Adrenal gland (tissue), 5 donors: ENCODE results near the gene GALNT10.

Experiments used
- POLR2A ChIP-seq, 2 donors: fragments of 450-650 bp; IDR thresholded peaks; one replicate each; pipeline ENCODE4 v1.6.1; 2017; ENCODE audit warnings: antibody characterized with exemption in 2 of 2, mild to moderate bottlenecking in 2 of 2, moderate library complexity in 1 of 2
- TF ChIP-seq, protein P1 (sequence below), 6 experiments: fragments of 450-650 bp in 4 of 6; fragments of 200-600 bp in 2 of 6; sonication (generic) in 1 of 6; IDR thresholded peaks; 1 replicate in 5 of 6; 2 replicates in 1 of 6; pipeline versions ENCODE4 v1.5.1 to v1.8.0; 2016 to 2021; ENCODE audit warnings: antibody characterized with exemption in 6 of 6, mild to moderate bottlenecking in 2 of 6, moderate library complexity in 1 of 6
- donor health status: DM: no; HTN: no; CAD: no.

DNA sequence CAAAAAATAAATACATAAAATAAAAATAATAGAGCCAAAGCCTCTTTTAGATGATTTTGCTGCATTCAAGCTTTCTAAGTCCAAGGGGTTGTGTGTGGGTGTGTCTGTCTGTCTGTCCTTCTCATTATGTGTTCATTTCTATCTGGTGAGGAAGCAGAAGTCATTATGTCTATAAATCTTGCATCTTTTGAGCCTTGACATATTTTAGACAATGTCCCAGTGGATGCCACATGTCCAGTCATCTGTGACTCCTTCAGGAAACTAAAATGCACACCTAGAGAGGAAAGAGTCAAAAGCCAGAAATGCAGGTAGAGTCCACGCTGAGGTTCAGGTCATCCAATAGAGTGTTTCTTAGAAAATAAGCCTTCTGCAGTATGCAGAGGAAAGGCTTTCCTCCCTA lies 80.9 kb downstream of the GALNT10 start:
- TF ChIP-seq POLR2A (IDR thresholded peaks at IDR 0.05), result no peak
- TF ChIP-seq, protein P1, sequence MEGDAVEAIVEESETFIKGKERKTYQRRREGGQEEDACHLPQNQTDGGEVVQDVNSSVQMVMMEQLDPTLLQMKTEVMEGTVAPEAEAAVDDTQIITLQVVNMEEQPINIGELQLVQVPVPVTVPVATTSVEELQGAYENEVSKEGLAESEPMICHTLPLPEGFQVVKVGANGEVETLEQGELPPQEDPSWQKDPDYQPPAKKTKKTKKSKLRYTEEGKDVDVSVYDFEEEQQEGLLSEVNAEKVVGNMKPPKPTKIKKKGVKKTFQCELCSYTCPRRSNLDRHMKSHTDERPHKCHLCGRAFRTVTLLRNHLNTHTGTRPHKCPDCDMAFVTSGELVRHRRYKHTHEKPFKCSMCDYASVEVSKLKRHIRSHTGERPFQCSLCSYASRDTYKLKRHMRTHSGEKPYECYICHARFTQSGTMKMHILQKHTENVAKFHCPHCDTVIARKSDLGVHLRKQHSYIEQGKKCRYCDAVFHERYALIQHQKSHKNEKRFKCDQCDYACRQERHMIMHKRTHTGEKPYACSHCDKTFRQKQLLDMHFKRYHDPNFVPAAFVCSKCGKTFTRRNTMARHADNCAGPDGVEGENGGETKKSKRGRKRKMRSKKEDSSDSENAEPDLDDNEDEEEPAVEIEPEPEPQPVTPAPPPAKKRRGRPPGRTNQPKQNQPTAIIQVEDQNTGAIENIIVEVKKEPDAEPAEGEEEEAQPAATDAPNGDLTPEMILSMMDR (IDR thresholded peaks at IDR 0.05), result no peak
